RPMI8226 (cell line): ENCODE data around the gene FAM229A.
"Not testable (repeated sequence)": the region's sequence is repeated elsewhere in the genome, so short reads cannot be mapped to it uniquely, and the experiment has no call there.

Source experiments
- DNase-seq: peaks from one replicate; pipeline ENCODE4 v3.0.0-alpha.2; 2015

The FAM229A gene

GRCh38 chr1:32376199-32376598 is 13.9 kb upstream of the FAM229A start:
- no peak for DNase-seq

- DNase-seq = no peak
Observed at GRCh38 chr1:32373996-32374592, 11.8 kb upstream of the FAM229A start.

DNA sequence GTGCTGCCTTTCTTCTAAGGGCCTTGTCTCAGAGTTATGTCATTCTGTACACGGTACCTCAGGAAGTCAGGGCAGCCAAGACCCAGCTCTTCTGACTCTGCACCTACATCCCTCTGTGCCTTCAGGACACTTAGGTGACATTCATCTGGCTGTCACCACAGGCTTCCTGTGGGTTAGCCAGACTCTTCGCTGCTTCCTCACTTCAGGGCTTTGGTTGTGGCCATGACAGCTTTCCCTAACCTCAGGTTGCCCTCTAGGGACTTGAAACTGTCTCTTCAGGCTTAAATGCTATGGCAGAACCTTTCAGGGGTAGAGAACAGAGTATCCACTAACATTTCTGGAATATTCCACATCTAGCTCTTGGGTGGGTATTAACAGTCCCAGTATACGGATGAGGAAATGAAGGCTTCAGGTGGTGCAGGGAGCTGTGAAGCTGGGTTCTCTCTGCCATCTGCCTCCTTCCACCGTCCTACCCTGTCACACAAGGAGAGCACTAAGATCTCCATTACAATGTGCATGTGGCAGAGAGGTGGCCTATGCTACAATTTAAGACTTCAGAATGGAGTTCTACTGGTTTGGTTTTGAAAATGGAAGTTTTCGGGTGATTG is 10.0 kb upstream of the FAM229A start:
- DNase-seq = no peak

GRCh38 chr1:32367912-32368635 is 5.8 kb upstream of the FAM229A start:
- DNase-seq = no peak

GRCh38 chr1:32365445-32365844 is 3.2 kb upstream of the FAM229A start:
- no peak for DNase-seq

DNA sequence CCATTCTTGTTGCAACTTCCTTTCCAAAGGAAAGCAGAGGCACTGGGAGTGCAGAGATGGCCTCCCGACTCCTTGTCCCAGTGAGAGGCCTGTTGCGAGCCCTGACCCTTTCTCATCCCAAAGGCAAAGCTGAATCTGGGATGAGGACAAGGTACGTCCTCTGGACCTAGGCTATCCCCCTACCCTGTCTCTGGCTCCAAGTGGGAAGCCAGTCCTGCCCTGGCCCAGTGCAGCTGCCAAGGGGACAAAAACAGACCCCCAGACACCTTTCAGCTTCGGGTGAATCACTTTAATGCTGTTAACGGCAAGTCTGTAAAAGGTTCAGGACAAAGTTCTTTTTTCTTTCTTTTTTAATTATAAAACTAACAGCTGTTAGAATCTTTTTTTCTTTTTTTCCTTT is 2.6 kb upstream of the FAM229A start:
- DNase-seq = no peak

DNA sequence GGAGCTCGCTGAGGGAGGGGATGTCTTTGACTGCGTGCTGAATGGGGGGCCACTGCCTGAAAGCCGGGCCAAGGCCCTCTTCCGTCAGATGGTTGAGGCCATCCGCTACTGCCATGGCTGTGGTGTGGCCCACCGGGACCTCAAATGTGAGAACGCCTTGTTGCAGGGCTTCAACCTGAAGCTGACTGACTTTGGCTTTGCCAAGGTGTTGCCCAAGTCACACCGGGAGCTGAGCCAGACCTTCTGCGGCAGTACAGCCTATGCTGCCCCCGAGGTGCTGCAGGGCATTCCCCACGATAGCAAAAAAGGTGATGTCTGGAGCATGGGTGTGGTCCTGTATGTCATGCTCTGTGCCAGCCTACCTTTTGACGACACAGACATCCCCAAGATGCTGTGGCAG is 1.4 kb upstream of the FAM229A start:
- DNase-seq = no peak

- no peak for DNase-seq
Observed at GRCh38 chr1:32361674-32362473, 411 bp downstream of the FAM229A start.

DNA sequence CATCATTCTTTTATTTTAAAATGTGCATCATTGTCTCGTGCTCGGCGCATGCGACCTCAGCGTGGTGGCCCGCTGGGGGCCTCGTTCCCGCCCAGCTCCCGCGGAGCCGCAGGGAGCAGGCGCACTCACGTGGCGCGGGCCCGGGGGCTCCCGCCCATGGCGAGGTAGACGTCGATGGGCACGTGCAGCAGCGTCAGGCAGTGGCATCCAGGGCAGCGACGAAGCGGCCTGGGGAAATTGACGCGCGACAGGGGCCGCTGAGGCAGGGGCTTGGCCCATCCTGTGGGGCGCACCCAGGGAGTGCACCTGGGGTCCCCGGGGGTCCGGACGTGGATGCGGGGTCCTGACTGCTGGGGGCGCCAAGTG is 994 bp downstream of the FAM229A start:
- no peak for DNase-seq

- no peak for DNase-seq
Observed at GRCh38 chr1:32358435-32358834, 3.9 kb downstream of the FAM229A start.

- no peak for DNase-seq
Observed at GRCh38 chr1:32357614-32358013, 4.7 kb downstream of the FAM229A start.

DNA sequence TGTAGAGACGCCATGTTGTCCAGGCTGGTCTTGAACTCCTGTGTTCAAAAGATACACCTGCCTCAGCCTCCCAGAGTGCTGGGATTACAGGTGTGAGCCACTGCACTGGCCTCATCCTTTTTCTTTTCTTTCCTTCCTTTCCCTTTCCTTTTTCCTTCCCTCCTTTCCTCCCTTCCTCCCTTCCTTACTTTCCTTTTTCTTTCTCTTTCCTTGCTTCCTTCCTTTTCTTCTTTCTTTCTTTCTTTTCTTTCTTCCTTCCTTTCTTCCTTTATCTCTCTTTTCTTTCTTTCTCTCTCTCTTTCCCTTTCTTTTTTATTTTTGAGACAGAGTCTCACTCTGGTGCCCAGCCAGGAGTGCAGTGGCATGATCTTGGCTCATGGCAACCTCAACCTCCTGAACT is 5.8 kb downstream of the FAM229A start:
- no peak for DNase-seq

DNA sequence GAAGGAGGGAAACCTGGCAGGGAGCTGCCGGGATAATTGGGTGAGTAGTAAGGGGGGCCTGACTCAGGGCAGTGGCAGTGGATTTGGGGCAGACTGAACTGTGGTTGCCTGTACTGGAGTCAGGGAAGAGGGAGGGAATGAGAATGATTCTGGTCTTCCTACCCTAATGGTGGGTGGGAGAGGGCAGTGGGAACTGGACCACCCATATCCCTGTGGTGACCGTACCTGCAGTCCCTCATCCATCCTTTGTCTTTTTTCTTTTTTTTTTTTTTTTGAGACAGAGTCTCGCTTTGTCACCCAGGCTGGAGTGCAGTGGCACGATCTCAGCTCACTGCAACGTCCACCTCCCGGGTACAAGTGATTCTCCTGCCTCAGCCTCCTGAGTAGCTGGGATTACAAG is 6.5 kb downstream of the FAM229A start:
- DNase-seq = not testable (repeated sequence)

- DNase-seq = no peak
Observed at GRCh38 chr1:32353886-32354570, 8.3 kb downstream of the FAM229A start.

- DNase-seq = no peak
Observed at GRCh38 chr1:32353431-32353830, 8.9 kb downstream of the FAM229A start.

DNA sequence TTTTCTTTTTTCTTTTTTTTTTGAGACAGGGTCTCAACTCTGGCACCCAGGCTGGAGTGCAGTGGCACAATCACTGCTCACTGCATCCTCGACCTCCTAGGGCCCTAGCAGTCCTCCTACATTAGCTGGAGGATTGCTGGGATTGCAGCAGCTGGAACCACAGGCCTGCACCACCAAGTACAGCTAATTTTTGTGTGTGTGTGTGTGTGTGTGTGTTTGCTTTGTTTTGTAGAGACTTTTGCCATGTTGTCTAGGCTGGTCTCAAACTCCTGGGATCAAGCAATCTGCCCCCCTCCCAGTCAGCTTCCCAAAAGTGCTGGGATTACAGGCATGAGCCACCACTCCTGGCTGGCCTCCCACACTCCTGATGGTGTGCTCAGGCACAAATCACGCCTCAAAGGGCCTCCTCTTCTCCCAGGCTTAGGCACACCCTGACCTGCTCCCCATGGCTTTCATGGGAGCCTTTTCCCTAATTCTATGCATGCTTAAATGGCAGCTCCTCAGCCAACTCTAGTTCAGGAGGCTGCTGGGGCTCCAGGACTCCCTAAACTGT is 9.4 kb downstream of the FAM229A start:
- DNase-seq = no peak

- no peak for DNase-seq
Observed at GRCh38 chr1:32352239-32352745, 10.0 kb downstream of the FAM229A start.

GRCh38 chr1:32351399-32352238 is 10.7 kb downstream of the FAM229A start:
- peak; percentile 99 for DNase-seq

DNA sequence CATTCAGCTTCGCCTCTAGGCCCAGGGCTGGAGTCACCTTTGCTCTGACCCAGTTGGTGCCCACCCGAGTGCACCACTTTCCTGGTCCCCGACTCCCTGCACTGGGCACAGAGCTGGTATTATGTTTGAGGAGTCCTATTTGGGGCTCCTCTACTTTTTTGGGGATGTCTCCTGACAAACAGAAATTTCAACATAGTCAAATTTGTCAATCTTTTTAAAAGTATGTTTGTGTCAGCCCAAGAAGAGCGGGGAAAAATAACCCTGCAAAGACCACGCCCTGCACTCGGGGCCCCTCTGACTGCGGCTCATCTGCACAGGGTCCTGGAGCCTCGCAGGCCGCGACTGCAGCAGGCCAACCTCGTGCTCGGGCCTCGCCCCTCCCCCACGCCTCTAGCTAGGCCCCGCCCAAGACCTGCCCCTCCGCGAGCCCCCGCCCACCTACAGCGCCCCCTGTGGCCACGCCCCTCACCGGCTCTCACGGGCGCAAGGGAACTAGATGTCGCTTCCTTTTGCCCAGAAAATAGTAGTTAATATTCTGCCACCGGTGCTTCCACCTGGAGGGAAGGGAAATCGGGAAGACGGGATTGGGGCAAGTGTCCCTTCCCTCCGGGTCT is 11.4 kb downstream of the FAM229A start:
- peak; percentile 86 for DNase-seq

GRCh38 chr1:32349211-32349708 is 13.0 kb downstream of the FAM229A start:
- no peak for DNase-seq
